OCI-LY1 (cell line): ENCODE measurements around the gene SPTSSB.
A peak's percentile ranks its signal among the peaks of the same experiment; 100 is the strongest.

ENCODE experiments used
- H2AFZ ChIP-seq: fragments of 200-600 bp; sonication (generic), shearing (Covaris generic); 2 replicates; pipeline ENCODE4 v1.6.0; 2014; ENCODE audit warnings: antibody characterized with exemption, mild to moderate bottlenecking, low read length
- H3F3A ChIP-seq: fragments of 200-600 bp; sonication (generic), shearing (Covaris generic); 2 replicates; pipeline ENCODE4 v1.6.0; 2014; ENCODE audit warnings: mild to moderate bottlenecking, antibody characterized with exemption, low read length, moderate library complexity; ENCODE audit not compliant: insufficient read depth
- H3K27ac ChIP-seq: fragments of 200-600 bp; sonication (generic); 2 replicates; pipeline ENCODE4 v1.5.1; 2014; ENCODE audit warnings: low read length, mixed run types, mild to moderate bottlenecking, low read depth; ENCODE audit not compliant: poor library complexity, severe bottlenecking
- H3K27me3 ChIP-seq: fragments of 200-600 bp; sonication (generic); 2 replicates; pipeline ENCODE4 v1.6.0; 2014; ENCODE audit warnings: antibody characterized with exemption, mild to moderate bottlenecking, low read length, moderate library complexity; ENCODE audit not compliant: insufficient read depth
- H3K36me3 ChIP-seq: fragments of 200-600 bp; sonication (generic); 2 replicates; pipeline ENCODE4 v1.6.1; 2014; ENCODE audit warnings: mild to moderate bottlenecking, antibody characterized with exemption, low read length, moderate library complexity, mixed read lengths; ENCODE audit not compliant: insufficient read depth
- H3K4me1 ChIP-seq: fragments of 200-600 bp; sonication (generic); 2 replicates; pipeline ENCODE4 v1.5.1; 2014; ENCODE audit warnings: mild to moderate bottlenecking, low read length, moderate library complexity; ENCODE audit not compliant: insufficient read depth, severe bottlenecking
- H3K4me2 ChIP-seq: fragments of 200-600 bp; sonication (generic), shearing (Covaris generic); 2 replicates; pipeline ENCODE4 v1.6.1; 2014; ENCODE audit warnings: low read length
- H3K4me3 ChIP-seq: fragments of 200-600 bp; sonication (generic); 2 replicates; pipeline ENCODE4 v1.5.1; 2014; ENCODE audit warnings: low read length, low read depth, mild to moderate bottlenecking, mixed read lengths; ENCODE audit not compliant: poor library complexity, severe bottlenecking
- H3K79me2 ChIP-seq: fragments of 200-600 bp; shearing (Covaris generic); 2 replicates; pipeline ENCODE4 v1.6.1; 2016; ENCODE audit warnings: mixed run types, low read length, mixed read lengths; ENCODE audit not compliant: insufficient read depth
- H3K9ac ChIP-seq: fragments of 200-600 bp; sonication (generic), shearing (Covaris generic); 2 replicates; pipeline ENCODE4 v1.6.1; 2014; ENCODE audit warnings: mild to moderate bottlenecking, low read length, mixed read lengths
- H3K9me2 ChIP-seq: fragments of 200-600 bp; sonication (generic), shearing (Covaris generic); 2 replicates; pipeline ENCODE4 v1.6.1; 2014; ENCODE audit warnings: low read depth, mild to moderate bottlenecking, low read length, mixed read lengths
- H3K9me3 ChIP-seq: fragments of 200-600 bp; shearing (Covaris generic); 2 replicates; pipeline ENCODE4 v1.6.1; 2014; ENCODE audit warnings: low read length, mixed read lengths
- H4K20me1 ChIP-seq: fragments of 200-600 bp; sonication (generic), shearing (Covaris generic); 2 replicates; pipeline ENCODE4 v1.6.0; 2016; ENCODE audit warnings: mild to moderate bottlenecking, low read length; ENCODE audit not compliant: insufficient read depth
- CTCF ChIP-seq: fragments of 200-600 bp; sonication (generic), shearing (Covaris generic); IDR thresholded peaks from 2 replicates; pipeline ENCODE4 v1.5.1; 2017; ENCODE audit warnings: mild to moderate bottlenecking, antibody characterized with exemption, low read length, moderate library complexity, mixed read lengths
- EZH2 ChIP-seq: fragments of 200-600 bp; sonication (generic), shearing (Covaris generic); IDR thresholded peaks from 2 replicates; pipeline ENCODE4 v1.8.0; 2017; ENCODE audit warnings: borderline replicate concordance, mixed run types, mild to moderate bottlenecking, antibody characterized with exemption, low read length, moderate library complexity, mixed read lengths

Gene SPTSSB

GRCh38 chr3:161310649-161311423, 60.5 kb downstream of the SPTSSB start:
- Histone ChIP-seq H3K79me2 (no peaks in the 10 kb centered on the region), H3K9me2 (no peaks in the 10 kb centered on the region), H4K20me1 (no peaks in the 10 kb centered on the region), H3K36me3 (no peaks in the 10 kb centered on the region), H3K9me3 (no peaks in the 10 kb centered on the region), H3K9ac (no peak overlapping the region), H2AFZ (no peak overlapping the region), H3K27me3 (no peaks in the 10 kb centered on the region), H3K27ac (no peak overlapping the region), H3F3A (no peaks in the 10 kb centered on the region), H3K4me2 (no peak overlapping the region), H3K4me1 (no peaks in the 10 kb centered on the region), H3K4me3 (no peak overlapping the region)
- TF ChIP-seq EZH2 = no peak
- no peak for TF ChIP-seq CTCF

- Histone ChIP-seq H3K27me3 (no peaks in the 10 kb centered on the region), H3K9ac (no peak overlapping the region), H3K4me2 (no peak overlapping the region), H3K9me2 (no peaks in the 10 kb centered on the region), H2AFZ (no peak overlapping the region), H3K79me2 (no peaks in the 10 kb centered on the region), H3K9me3 (no peaks in the 10 kb centered on the region), H3K36me3 (no peaks in the 10 kb centered on the region), H3K4me3 (no peak overlapping the region), H3K4me1 (no peaks in the 10 kb centered on the region), H3F3A (no peaks in the 10 kb centered on the region), H4K20me1 (no peaks in the 10 kb centered on the region), H3K27ac (no peak overlapping the region)
- TF ChIP-seq CTCF = peak; percentile 76
- no peak for TF ChIP-seq EZH2
These were observed 66.0 kb downstream of the SPTSSB start for GRCh38 chr3:161305095-161305991.

- no peaks in the 10 kb centered on the region for H3F3A ChIP-seq
- H2AFZ ChIP-seq = no peak overlapping the region
- no peak overlapping the region for H3K4me3 ChIP-seq
- TF ChIP-seq CTCF = no peak
- TF ChIP-seq EZH2 = no peak
- H3K27ac ChIP-seq = no peak overlapping the region
- H3K9me2 ChIP-seq = no peaks in the 10 kb centered on the region
- no peak overlapping the region for H3K9ac ChIP-seq
- H3K4me2 ChIP-seq = no peak overlapping the region
- no peaks in the 10 kb centered on the region for H3K79me2 ChIP-seq
- H3K36me3 ChIP-seq = no peaks in the 10 kb centered on the region
- no peaks in the 10 kb centered on the region for H3K27me3 ChIP-seq
- H3K9me3 ChIP-seq = 0 out of 2 replicates have a peak, but pooled peaks cover 2% of the 10 kb centered on the region
- H3K4me1 ChIP-seq = no peaks in the 10 kb centered on the region
- no peaks in the 10 kb centered on the region for H4K20me1 ChIP-seq
These were observed 74.5 kb downstream of the SPTSSB start for GRCh38 chr3:161296814-161297213.
